Omental fat pad (tissue), 4 donors: ENCODE measurements around the gene CAMK1D. TPM values are rescaled to one million over a fixed set of nuclear protein-coding genes. Genes with fewer than 3 reads are reported as not detected.

Experiments used
- ATAC-seq: fragments of 150-250 bp; one replicate; pipeline ENCODE4 v1.9.1; 2016; ENCODE audit warnings: mild to moderate bottlenecking, moderate library complexity; ENCODE audit not compliant: low FRiP score
- DNase-seq: peaks from one replicate; pipeline ENCODE4 v3.0.0-alpha.2; 2019; ENCODE audit warnings: low spot score
- total RNA-seq, 4 donors: library from RNA; depleted of rRNA; stranded (reverse); fragments of >200 nt; gene quantifications; one replicate each; pipeline ENCODE4 v1.1.0, GENCODE V29; 2016
- TF ChIP-seq, protein P1 (sequence below), 3 donors: fragments of 450-650 bp; IDR thresholded peaks; one replicate each; pipeline ENCODE4 v1.5.1; 2016 to 2017; ENCODE audit warnings: antibody characterized with exemption in 3 of 3, mild to moderate bottlenecking in 3 of 3, moderate library complexity in 2 of 3

The CAMK1D gene
- total RNA-seq, 4 donors from 2014 or later: 6.0 to 15.8 (median 8.8) TPM

GRCh38 chr10:12382956-12383531 is 33.7 kb downstream of the CAMK1D start:
- DNase-seq: no peak
- TF ChIP-seq, protein P1, sequence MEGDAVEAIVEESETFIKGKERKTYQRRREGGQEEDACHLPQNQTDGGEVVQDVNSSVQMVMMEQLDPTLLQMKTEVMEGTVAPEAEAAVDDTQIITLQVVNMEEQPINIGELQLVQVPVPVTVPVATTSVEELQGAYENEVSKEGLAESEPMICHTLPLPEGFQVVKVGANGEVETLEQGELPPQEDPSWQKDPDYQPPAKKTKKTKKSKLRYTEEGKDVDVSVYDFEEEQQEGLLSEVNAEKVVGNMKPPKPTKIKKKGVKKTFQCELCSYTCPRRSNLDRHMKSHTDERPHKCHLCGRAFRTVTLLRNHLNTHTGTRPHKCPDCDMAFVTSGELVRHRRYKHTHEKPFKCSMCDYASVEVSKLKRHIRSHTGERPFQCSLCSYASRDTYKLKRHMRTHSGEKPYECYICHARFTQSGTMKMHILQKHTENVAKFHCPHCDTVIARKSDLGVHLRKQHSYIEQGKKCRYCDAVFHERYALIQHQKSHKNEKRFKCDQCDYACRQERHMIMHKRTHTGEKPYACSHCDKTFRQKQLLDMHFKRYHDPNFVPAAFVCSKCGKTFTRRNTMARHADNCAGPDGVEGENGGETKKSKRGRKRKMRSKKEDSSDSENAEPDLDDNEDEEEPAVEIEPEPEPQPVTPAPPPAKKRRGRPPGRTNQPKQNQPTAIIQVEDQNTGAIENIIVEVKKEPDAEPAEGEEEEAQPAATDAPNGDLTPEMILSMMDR (IDR thresholded peaks at IDR 0.05): no peak
- ATAC-seq: no peak

GRCh38 chr10:12384906-12385305 is 35.6 kb downstream of the CAMK1D start:
- ATAC-seq: no peak
- TF ChIP-seq, protein P1 (IDR thresholded peaks at IDR 0.05): no peak
- DNase-seq: no peak

GRCh38 chr10:12387561-12388210 is 38.3 kb downstream of the CAMK1D start:
- no peak for DNase-seq

GRCh38 chr10:12388671-12389070 is 39.3 kb downstream of the CAMK1D start:
- DNase-seq (no peak), ATAC-seq (no peak)
- TF ChIP-seq, protein P1 (IDR thresholded peaks at IDR 0.05): no peak

More at GRCh38 chr10:12387561-12388210, 38.3 kb downstream of the CAMK1D start:
- TF ChIP-seq, protein P1 (IDR thresholded peaks at IDR 0.05): no peak
- no peak for ATAC-seq

- DNase-seq (no peak), ATAC-seq (no peak)
- TF ChIP-seq, protein P1 (IDR thresholded peaks at IDR 0.05): no peak
Measured at GRCh38 chr10:12389154-12389734, 39.9 kb downstream of the CAMK1D start.

GRCh38 chr10:12390733-12391132 is 41.4 kb downstream of the CAMK1D start:
- no peak for DNase-seq
- ATAC-seq: peak; percentile 90
- TF ChIP-seq, protein P1 (IDR thresholded peaks at IDR 0.05): no peak
